ENCODE data around the gene GPT2. TPM values are rescaled to one million over a fixed set of nuclear protein-coding genes. Genes with fewer than 3 reads are reported as not detected.

The GPT2 gene
- total RNA-seq, 1 experiment from 2014 or later = 81.8 TPM

DNA sequence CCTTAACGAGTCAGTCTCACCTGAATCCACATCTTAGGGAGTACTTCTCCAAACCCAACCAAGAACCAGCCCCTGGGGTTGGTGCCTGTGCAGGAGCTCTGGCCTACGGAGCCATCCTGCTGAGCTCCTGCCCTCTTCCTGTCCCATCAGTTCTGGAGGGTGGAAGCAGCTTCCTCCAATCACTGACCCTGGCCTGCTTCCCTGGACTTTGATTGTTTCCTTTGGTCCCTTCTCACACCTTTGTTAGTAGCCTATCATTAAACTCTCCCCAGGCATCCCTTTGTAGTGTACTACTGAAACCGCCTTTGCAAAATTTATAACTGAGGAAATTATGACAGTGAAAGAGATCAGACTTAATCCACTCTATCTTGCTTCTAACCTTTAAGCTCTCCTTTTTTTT lies 32.0 kb upstream of the GPT2 start:
- peaks cover 28% of the 10 kb centered on the region for H3K4me1 Mint-ChIP-seq
- H3K9me3 Mint-ChIP-seq = no peaks in the 10 kb centered on the region
- no peaks in the 10 kb centered on the region for H3K36me3 Mint-ChIP-seq
- H3K27me3 Mint-ChIP-seq (ENCODE audit: low read depth) = no peaks in the 10 kb centered on the region
- DNase-seq (ENCODE audit: low spot score) = no peak
- peak; percentile 35; the same call in 1 of the 2 replicates for ATAC-seq
- TF ChIP-seq, protein P1, sequence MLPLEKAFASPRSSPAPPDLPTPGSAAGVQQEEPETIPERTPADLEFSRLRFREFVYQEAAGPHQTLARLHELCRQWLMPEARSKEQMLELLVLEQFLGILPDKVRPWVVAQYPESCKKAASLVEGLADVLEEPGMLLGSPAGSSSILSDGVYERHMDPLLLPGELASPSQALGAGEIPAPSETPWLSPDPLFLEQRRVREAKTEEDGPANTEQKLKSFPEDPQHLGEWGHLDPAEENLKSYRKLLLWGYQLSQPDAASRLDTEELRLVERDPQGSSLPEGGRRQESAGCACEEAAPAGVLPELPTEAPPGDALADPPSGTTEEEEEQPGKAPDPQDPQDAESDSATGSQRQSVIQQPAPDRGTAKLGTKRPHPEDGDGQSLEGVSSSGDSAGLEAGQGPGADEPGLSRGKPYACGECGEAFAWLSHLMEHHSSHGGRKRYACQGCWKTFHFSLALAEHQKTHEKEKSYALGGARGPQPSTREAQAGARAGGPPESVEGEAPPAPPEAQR (CRISPR knock-in tag; IDR thresholded peaks at IDR 0.05) = no peak
- TF ChIP-seq, protein P2, sequence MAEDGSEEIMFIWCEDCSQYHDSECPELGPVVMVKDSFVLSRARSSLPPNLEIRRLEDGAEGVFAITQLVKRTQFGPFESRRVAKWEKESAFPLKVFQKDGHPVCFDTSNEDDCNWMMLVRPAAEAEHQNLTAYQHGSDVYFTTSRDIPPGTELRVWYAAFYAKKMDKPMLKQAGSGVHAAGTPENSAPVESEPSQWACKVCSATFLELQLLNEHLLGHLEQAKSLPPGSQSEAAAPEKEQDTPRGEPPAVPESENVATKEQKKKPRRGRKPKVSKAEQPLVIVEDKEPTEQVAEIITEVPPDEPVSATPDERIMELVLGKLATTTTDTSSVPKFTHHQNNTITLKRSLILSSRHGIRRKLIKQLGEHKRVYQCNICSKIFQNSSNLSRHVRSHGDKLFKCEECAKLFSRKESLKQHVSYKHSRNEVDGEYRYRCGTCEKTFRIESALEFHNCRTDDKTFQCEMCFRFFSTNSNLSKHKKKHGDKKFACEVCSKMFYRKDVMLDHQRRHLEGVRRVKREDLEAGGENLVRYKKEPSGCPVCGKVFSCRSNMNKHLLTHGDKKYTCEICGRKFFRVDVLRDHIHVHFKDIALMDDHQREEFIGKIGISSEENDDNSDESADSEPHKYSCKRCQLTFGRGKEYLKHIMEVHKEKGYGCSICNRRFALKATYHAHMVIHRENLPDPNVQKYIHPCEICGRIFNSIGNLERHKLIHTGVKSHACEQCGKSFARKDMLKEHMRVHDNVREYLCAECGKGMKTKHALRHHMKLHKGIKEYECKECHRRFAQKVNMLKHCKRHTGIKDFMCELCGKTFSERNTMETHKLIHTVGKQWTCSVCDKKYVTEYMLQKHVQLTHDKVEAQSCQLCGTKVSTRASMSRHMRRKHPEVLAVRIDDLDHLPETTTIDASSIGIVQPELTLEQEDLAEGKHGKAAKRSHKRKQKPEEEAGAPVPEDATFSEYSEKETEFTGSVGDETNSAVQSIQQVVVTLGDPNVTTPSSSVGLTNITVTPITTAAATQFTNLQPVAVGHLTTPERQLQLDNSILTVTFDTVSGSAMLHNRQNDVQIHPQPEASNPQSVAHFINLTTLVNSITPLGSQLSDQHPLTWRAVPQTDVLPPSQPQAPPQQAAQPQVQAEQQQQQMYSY (CRISPR knock-in tag; IDR thresholded peaks at IDR 0.05) = no peak
- TF ChIP-seq, protein P3, sequence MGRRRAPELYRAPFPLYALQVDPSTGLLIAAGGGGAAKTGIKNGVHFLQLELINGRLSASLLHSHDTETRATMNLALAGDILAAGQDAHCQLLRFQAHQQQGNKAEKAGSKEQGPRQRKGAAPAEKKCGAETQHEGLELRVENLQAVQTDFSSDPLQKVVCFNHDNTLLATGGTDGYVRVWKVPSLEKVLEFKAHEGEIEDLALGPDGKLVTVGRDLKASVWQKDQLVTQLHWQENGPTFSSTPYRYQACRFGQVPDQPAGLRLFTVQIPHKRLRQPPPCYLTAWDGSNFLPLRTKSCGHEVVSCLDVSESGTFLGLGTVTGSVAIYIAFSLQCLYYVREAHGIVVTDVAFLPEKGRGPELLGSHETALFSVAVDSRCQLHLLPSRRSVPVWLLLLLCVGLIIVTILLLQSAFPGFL (CRISPR knock-in tag; IDR thresholded peaks at IDR 0.05; ENCODE audit: borderline replicate concordance) = no peak
- TF ChIP-seq GTF2I (CRISPR knock-in tag; conservative IDR thresholded peaks at IDR 0.05) (no peak), ZNF232 (CRISPR knock-in tag; IDR thresholded peaks at IDR 0.05) (no peak), ESRRA (CRISPR knock-in tag; IDR thresholded peaks at IDR 0.05; ENCODE audit: borderline replicate concordance) (no peak), TP53 (CRISPR knock-in tag; IDR thresholded peaks at IDR 0.05) (no peak), CBFB (CRISPR knock-in tag; IDR thresholded peaks at IDR 0.05; ENCODE audit: low read depth) (no peak), FOXJ3 (CRISPR knock-in tag; IDR thresholded peaks at IDR 0.05; ENCODE audit: borderline replicate concordance) (no peak), NR3C1 (CRISPR knock-in tag; conservative IDR thresholded peaks at IDR 0.05; ENCODE audit: low read depth) (no peak)
- TF ChIP-seq, protein P4, sequence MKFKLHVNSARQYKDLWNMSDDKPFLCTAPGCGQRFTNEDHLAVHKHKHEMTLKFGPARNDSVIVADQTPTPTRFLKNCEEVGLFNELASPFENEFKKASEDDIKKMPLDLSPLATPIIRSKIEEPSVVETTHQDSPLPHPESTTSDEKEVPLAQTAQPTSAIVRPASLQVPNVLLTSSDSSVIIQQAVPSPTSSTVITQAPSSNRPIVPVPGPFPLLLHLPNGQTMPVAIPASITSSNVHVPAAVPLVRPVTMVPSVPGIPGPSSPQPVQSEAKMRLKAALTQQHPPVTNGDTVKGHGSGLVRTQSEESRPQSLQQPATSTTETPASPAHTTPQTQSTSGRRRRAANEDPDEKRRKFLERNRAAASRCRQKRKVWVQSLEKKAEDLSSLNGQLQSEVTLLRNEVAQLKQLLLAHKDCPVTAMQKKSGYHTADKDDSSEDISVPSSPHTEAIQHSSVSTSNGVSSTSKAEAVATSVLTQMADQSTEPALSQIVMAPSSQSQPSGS (CRISPR knock-in tag; IDR thresholded peaks at IDR 0.05; ENCODE audit: borderline replicate concordance, low read depth) = no peak
- TF ChIP-seq, protein P5, sequence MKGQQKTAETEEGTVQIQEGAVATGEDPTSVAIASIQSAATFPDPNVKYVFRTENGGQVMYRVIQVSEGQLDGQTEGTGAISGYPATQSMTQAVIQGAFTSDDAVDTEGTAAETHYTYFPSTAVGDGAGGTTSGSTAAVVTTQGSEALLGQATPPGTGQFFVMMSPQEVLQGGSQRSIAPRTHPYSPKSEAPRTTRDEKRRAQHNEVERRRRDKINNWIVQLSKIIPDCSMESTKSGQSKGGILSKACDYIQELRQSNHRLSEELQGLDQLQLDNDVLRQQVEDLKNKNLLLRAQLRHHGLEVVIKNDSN (CRISPR knock-in tag; IDR thresholded peaks at IDR 0.05) = no peak
- TF ChIP-seq, protein P6, sequence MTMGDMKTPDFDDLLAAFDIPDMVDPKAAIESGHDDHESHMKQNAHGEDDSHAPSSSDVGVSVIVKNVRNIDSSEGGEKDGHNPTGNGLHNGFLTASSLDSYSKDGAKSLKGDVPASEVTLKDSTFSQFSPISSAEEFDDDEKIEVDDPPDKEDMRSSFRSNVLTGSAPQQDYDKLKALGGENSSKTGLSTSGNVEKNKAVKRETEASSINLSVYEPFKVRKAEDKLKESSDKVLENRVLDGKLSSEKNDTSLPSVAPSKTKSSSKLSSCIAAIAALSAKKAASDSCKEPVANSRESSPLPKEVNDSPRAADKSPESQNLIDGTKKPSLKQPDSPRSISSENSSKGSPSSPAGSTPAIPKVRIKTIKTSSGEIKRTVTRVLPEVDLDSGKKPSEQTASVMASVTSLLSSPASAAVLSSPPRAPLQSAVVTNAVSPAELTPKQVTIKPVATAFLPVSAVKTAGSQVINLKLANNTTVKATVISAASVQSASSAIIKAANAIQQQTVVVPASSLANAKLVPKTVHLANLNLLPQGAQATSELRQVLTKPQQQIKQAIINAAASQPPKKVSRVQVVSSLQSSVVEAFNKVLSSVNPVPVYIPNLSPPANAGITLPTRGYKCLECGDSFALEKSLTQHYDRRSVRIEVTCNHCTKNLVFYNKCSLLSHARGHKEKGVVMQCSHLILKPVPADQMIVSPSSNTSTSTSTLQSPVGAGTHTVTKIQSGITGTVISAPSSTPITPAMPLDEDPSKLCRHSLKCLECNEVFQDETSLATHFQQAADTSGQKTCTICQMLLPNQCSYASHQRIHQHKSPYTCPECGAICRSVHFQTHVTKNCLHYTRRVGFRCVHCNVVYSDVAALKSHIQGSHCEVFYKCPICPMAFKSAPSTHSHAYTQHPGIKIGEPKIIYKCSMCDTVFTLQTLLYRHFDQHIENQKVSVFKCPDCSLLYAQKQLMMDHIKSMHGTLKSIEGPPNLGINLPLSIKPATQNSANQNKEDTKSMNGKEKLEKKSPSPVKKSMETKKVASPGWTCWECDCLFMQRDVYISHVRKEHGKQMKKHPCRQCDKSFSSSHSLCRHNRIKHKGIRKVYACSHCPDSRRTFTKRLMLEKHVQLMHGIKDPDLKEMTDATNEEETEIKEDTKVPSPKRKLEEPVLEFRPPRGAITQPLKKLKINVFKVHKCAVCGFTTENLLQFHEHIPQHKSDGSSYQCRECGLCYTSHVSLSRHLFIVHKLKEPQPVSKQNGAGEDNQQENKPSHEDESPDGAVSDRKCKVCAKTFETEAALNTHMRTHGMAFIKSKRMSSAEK (CRISPR knock-in tag; IDR thresholded peaks at IDR 0.05; ENCODE audit: borderline replicate concordance) = no peak
- TF ChIP-seq, protein P7, sequence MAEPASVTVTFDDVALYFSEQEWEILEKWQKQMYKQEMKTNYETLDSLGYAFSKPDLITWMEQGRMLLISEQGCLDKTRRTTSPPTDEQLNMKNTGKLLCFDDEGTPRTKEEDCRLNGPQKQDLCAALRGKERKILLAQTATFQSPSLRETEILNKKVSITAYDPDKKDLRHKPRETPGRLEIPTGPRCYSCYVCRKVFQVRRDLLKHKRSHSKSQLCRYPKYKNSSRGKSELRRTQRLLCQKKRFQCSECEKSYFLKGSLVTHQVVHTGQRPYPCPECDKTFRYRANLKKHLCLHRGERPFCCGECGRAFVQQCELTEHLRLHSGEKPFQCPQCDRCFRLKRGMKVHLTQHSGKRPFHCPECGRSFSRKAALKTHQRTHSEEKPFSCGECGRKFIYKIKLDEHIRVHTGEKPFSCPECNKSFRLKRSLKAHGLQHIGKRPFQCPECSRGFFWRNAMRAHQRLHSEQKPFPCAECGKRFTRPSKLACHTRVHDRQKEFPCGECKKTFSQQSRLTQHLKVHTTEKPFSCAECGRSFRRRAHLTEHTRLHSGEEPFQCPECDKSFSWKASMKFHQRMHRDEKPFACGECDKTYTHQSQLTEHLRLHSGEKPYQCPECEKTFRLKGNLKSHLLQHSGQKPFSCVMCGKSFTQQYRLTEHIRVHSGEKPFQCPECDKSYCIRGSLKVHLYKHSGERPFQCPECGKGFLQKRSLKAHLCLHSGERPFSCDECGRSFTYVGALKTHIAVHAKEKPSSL (CRISPR knock-in tag; conservative IDR thresholded peaks at IDR 0.05) = no peak
- H3K27ac Mint-ChIP-seq = peak overlapping the region; percentile 43; the same call in 1 of the 2 replicates
- H3K4me3 Mint-ChIP-seq = no peak overlapping the region
- ChIA-PET CTCF (interaction anchor here (0.9 to 4.0 kb wide), 6 partner anchors 55 to 186 kb away, joined by 3 to 146 read pairs (median 10); no protein-coding TSS in a partner anchor), POLR2A (interaction anchor here (0.7 to 0.9 kb wide), 2 partner anchors 34 to 55 kb away, joined by 3 to 5 read pairs; no protein-coding TSS in a partner anchor)

Measured in WTC11 (cell line).